ENCODE data around the gene BPIFB6.

BPIFB6 gene

DNA sequence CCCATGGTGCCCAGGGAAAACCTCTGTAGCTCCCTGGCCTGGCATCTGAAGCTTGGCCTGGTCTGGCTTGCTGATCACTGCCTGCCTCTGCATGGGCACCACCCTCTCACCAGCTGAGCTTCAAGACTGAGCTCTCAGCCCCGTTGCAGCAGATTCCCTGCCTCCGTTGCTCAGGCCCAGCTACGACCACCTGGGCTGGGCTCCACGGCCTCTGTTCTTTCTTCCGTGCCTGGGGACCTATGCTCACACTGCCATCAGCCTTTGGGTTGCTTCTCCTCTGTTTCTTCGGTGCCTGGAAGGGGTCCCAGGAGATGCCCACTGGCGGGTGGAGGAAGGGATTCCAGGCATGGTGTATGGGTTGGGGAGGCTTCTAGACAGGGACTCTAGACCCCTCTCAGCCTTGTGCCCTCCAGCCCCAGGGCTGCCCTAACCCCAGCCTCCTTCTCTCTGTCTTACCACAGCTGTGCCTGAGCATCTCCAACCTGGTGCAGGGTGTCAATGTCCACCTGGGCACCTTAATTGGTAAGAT, 14.8 kb upstream of the BPIFB6 start:
- no peak for DNase-seq

DNA sequence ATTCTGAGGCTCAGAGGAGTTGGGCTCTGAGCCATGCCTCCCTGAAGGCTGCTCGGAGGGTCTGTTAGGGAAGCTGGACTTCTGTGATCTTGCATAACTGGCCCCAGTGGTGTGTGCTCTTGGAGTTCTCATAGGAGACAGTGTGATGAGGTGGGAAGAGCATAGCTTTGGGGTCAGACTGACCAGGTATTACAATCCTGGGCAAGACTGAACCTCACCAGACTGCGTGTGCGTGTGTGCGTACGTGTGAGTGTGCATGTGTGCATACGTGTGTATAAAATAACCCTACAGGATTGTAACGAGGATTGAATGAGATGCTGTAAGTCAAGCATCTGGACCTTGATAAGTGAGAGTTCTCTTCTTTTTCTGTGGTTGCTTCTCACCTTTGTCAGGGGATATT, 13.9 kb upstream of the BPIFB6 start:
- DNase-seq: no peak

DNA sequence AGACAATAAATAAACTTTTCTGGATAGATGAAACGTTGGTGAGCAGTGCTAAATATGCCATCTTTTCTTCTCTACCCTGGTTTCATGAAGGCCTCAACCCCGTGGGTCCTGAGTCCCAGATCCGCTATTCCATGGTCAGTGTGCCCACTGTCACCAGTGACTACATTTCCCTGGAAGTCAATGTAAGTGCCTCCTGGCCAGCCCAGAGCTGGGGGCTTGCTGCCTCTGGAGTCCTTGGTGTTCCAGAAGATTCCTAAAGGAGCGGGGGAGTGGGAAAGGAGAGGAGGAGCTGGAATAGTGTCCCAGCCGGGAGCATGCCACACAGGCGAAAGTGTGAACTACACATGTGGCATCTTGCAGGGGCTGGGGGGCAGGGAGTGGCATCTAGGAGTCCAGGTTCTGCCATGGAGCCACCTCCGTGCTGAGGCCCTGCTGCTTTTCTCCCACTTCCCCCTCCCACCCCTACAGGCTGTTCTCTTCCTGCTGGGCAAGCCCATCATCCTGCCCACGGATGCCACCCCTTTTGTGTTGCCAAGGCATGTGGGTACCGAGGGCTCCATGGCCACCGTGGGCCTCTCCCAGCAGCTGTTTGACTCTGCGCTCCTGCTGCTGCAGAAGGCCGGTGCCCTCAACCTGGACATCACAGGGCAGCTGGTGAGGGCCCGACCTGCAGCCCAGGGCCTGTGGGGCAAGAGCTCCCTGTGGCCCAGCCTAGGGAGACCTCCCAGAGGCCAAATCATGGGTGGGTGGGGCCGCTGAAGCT, 13.1 kb upstream of the BPIFB6 start:
- no peak for DNase-seq

DNA sequence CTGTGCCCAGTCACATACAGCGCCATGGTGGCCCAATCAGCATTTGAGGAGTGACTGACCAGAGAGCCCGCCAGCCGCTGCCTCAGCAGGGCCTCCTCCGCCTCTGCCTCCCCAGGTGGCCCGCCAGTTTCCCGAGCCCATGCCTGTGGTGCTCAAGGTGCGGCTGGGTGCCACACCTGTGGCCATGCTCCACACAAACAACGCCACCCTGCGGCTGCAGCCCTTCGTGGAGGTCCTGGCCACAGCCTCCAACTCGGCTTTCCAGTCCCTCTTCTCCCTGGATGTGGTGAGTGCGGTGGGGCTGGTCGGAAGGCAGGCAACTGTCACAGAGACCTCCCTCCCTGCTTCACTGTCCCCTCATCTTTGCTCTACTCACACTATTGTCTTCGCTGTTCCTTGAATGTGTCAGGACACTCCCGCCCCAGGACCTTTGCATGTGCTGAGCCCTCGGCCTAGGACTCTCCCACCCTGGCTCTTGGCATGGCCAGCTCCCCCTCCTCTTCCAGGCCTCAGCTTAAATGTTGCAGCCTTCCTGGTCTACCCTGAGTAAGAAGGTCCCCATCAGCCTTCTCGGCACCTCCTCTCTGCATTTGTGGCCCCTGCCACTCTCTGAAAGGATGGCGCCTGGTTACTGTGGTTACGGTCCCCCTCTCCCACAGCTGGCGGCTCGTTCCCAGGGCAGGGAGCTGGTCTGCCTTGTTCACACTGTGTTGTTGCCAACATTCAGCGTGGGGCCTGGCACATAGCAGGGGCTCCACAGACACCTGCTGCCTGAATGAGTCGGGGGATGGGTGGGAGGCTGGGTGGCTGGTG, 11.8 kb upstream of the BPIFB6 start:
- no peak for DNase-seq

DNA sequence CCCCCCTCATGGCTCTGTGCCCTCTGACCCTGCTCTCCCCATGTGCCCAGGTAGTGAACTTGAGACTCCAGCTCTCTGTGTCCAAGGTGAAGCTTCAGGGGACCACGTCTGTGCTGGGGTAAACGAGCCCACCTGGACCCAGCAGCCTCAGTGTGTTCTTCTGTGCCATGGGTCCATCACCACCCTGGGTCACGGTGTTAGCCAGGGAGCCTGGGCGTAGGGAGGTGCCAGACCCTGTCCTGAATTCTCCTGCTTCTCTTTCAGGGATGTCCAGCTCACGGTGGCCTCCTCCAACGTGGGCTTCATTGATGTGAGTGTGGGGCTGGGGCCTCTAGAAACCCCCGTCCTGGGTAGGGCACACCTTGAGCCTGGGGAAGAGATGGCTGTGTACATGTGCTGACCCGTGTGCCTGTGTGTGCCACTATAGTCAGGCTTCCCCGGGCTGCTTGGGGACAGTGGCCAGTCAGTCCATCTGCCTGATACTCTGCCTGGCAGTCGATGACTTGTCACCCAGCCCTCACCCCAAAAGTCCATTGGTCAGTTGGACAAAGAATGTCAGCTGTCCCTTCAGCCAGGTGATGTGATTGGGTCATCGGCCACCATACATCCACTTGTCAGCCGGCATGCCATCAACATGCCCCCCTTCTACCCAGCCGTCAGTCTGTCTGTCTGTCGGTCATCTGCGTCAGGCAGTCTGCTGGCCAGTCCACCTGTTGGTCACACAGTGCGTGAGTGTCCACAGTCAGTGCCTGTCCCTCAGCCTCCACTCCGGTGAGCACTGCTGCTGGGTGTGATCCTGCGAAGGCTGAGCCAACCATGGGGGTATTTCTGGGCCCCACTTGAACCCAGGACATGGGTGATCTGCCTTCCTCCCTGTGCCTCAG, 10.9 kb upstream of the BPIFB6 start:
- no peak for DNase-seq

DNA sequence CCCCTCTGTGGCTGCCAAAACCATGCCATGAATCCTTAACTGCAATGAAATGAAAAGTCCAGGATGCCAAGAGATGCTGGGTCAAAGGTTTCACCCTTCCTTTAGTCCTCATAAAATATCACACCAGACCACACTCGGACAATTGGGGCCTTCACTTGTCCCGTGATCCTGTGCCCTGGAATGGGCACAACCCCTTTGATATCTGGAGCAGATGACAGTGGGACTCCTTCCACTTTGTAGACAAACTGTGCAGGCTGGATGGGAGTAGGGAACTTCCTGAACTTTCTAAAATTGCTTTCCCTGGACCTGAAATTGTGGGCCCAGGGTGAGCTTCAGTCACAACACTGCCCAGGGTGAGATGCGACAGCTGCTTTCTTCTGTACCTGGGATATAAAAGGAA, 9.6 kb upstream of the BPIFB6 start:
- DNase-seq: no peak

DNA sequence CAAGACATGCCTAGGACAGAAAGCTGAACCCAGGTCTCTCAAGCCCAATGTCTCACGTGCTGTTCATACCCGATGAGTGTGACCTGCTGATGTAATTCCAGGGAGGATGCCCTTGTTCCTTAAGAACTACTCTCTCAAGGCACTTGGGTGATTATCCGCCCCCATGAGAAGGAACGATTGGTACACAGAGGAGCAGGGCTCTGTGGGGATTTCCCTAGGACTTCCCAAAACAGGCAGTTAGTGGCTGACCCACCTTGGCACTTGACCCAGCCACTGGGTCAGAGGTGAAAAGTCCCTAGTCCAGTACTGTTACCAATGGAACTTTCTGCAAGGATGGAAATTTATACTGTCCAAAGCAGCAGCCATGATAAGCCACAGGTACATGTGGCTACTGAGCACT, 9.2 kb upstream of the BPIFB6 start:
- DNase-seq: no peak

DNA sequence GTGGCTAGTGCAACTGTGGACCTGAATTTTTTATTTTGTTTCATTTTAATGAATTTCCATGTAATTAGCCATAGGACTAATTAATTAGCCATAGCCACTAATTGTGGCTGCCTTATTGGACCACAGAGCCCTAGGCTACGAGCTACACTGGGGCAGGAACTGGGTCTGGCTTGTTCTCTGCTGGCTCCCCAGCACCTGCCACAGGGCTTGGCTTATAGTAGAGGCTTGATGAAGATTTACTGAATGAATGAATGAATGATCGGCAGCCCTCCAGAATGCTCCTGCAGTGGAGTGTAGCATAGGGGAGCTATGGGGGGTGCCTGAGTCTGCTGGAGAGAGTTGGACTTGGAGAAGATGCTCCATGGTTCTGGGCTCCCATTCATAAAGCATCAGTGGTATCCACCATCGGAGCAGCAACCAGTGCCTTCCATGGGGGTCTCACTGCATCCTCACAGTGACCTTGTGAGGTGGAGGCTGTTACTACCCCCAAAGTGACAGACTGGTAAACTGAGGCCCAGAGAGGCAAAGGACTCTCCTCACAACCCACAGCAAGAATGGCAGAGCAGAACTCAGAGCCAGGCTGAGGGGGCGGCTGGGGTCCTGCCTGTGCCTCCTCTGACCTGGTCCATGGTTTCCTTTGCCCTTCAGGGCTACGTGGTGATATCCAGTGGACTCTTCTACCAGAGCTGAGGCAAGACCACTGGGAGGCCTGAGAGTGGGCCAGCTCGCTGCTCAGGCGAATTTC, 8.6 kb upstream of the BPIFB6 start:
- DNase-seq: no peak

DNA sequence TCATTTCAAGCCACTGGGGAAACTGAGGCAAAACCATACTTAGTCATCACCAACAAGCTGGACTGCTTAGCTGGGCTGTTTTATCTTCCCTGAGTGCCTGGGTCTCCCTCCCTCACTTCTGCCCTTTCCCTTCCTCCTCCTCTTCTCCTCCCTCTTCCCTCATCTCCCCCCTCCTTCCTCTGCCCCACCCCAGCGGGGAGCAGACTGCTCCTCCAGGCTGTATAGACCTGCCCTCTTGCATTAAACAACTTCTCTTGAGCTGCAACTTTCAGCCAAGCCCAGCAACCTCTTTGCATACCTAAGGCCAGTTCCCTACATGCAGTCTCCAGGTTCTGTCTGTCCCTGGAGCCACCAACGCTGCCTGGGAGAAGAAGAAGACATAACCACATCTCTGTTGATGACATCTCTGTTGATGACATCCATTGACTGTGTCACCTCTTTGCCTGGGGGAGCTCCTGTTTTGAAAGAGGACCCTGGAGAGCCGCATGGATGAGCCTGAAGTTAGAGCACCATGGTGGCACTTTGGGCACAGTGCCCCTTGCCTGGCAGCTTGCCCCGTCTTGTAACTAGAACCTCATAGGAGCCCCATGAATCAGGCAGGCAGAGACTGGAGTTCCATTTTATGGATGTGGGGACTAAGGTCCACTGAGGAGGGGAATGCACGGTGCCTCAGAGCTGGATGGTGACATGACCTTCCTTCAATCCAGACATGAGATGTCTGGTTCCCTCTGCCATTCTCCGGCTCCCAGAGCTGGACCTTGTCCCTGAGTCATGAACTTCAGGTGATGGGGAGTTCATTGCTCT, 7.8 kb upstream of the BPIFB6 start:
- DNase-seq: no peak

DNA sequence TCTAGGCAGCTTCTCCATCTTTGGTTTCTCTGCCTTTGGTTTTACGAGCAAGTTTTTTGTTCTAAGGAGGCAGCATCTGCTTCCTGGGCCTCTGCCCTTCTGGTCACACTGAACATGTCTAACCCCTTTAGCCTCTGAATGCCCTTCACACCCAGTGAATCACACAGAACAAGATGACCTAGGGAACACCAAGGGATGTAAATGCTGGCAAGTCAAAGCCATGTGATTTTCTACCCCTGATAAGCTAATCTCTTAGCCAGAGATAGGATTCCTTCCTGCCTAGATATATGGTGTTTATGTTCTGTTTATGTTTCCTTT, 7.2 kb upstream of the BPIFB6 start:
- DNase-seq: no peak

DNA sequence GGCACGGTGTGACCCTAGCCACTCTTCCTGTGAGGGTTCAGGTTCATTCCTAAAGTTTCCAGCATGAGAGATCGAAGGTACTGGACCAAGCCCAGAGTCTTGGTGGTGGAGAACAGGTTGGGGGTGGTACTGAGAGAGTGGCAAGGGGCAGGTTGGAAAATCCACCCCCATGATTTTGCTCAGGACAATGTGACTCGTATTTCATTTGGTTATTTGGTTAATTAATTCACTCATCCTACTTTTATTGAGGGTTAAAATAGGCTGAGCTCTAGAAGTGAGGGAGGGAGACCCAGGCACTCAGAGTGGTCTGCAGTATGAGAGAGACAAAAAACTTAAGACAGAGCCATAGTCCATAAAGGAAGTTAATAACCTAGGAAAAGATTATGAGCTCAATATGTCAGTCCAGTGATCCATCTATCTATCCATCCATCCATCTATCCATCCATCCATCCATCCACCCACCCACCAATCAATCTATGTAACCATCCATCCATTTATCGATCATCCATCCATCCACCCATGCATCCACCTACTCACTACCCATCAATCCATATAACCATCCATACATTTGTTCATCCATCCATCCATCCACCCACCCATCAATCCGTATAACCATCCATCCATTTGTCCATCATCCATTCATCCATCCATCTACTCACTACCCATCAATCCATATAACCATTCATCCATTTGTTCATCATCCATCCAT, 6.7 kb upstream of the BPIFB6 start:
- no peak for DNase-seq

DNA sequence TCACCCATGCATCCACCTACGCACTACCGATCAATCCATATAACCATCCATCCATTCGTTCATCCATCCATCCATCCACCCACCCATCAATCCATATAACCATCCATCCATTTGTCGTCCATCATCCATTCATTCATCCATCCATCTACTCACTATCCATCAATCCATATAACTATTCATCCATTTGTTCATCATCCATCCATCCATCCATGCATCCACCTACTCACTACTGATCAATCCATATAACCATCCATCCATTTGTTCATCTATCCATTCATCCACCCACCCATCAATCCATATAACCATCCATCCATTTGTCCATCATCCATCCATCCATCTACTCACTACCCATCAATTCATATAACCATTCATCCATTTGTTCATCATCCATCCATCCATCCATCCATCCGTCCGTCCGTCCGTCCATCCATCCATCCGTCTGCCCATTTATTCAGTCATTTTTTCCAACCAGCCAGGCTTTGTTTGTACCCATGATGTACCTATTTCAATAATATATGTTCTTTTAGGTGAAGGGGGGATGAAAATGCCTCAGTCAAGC, 6.1 kb upstream of the BPIFB6 start:
- DNase-seq: no peak

DNA sequence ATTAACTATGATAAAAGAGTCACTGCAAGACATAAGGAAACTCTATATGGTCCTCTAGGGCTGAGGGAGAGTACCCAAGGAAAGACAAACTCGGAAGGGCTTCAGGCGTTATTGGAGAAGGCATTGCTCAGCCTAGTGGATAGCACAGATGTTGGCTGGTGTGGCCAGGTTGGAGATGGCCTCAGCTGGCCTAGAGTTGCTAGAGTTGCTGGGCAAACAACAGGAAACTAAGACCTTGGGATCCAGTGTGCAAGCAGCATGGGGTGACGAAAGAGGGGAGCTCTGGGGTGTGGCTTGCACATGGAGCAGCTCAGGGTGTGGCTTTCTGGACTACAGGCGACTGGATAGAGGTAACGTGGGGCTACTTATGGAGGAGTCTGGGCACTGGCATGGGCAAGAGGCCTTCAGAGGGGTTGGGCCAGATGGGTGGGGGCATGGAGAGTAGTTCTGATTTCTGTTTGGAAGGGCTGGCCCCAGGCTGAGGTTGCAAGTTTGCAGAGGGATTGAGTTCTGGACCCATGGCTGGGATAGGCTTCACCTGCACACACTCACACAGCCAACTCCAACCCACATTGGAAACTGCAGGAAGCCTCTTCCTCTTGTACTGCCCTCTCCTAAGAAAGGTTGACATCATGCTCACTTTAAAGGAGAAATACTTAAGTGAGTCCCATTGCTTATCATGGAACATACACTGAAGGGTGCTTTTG, 5.2 kb upstream of the BPIFB6 start:
- no peak for DNase-seq

DNA sequence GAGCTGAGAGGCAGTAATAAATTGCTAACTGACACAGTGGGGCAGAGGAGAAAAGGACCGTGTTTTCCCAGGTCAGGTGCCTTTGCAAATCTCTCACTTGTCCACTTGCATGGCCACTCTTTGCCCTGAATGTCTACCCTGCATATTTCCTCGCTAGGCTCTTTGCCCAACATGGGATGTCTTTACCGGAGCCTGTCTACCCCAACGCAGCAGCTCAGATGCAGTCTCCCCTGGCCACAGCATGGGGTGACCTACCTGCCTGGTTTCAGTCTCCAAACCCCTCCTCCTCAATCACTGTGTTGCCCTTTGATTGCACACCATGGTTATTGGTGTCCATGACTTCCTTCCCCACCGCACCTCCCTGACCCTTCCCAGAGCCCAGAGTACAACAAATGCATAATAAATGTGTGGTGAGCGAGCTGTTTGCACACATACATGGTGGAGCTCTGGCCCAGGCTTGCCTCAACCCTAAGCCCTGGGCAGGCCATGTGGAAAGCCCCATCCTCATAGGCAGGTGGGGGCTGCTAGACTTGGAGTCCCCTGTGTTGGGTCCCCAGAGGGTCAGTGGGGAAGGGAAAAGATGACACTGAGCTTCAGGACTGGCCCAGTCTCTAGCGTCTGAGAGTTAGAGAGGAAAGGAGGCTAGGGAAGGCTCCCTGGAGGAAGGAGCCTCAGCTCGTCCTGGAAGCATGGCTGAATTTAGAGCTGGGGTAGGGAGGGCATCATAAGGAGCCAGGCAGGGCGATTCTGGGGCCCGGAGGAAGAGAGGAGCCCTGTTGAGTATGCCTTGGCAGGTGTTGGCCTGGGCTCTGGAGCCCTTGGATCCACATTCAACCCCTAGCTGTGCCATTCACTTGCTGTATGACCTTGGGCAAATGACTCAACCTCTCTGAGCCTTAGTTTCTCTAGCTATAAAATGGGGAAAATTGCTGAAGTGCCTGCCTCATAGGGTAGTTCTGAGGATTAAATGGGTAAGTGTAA, 4.4 kb upstream of the BPIFB6 start:
- DNase-seq: no peak

DNA sequence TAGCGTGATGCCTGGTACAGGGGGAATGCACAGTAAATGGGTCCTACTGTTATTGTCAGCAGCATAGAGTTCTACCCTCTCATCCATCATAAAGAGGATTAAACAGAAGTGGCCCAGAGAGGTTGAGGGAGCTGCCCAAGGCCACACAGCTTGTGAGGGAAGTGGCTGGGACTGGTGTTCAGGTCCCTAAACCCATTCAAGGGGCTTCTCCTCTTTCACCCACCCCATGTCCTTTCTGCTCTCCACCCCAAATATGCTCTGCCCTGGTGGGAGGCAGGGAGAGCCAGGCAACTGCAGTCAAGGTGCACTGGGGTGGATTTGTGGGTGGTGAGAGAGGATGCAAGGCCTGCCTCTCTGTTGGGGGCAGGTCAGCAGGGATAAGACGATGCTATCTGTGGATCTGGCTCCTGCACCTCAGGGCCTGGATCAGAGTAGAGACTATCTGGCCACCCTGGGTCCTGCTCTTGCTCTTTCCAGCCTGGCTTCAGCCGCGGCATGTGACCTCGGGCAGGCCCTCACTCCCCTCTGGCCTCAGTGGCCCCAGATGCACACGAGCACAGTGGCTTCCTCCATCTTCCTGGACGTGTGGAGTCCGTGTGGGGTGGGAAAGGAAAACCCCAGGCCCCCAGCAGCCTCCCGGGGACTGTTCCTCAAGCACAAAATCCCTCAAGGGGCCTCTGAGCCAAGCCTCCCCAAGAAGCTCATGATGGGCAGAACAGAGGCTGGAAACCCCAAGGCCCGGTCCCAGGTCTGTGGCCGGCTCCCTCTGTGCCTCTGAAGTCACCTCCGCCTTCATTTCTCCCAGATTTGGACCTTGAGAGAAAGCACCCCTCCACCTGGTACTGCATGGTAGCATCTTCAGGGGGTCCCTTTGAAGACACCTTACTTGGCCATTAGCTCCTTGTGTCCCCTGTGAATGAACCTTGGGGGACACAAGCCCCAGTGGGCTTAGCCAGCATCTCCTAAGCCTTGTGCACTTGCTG, 3.4 kb upstream of the BPIFB6 start:
- no peak for DNase-seq

DNA sequence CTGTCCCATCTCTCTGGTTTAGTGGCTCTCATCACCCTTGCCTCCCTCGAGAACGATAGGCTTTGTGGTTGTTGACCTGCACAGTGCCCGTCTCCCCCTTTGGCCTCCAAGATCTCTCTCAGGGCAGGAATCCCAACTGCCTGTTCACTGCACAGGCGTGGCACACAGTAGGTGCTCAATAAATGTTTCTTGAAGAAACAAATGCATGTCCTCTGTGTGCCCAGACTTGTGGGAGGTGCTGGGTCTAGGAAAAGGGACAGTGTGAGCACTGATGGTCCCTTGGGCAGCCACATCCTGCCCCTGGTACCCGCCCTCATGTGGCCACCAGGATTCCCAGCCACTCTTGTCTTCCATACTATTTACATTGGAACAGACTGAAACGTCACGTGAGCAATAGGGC, 2.6 kb upstream of the BPIFB6 start:
- DNase-seq: no peak

DNA sequence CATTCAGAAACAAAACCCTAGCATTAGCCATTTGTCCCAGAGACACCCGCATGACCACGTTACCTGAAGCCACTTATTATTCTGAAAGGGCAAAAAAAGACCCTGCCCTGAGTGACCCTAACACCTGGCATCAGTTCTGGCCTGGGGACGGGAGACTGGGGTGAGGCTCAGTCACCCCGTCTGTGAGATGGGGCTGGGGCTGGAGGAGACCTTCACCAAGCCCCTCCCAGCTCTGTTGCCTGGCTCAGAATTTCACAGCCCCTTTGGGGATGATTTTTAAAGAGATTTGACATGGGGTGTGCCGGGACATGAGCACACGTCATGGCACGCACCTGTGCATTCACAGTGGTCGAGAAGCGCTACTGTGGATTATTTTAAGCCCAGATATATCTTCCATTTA, 1.4 kb upstream of the BPIFB6 start:
- DNase-seq: no peak

DNA sequence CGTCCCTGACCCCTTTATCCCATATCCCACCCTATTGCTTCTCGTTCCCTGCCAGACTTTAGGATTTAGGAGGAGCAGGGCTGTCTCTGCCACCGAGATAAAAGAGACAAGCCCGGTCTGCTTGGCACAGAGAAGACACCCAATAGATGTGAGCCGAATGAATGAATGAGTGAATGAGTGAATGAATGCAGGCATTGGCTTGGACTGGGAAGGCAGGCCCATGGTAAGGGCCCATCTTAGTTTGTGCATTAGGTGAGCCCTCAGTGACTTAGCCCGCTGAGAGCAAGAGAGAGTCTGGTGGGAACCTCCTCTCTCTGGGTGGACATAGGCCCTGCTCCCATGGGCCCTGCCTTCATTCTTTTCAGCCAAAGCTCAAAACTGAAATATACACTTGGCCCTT, 879 bp upstream of the BPIFB6 start:
- no peak for DNase-seq

Data from activated CD4-positive, alpha-beta T cell treated with anti-CD3 and anti-CD28 coated beads for 1 hour (primary cell).